Loucy (cell line): ENCODE data around the gene MGAT4C.

ENCODE experiments used
- H2AFZ ChIP-seq: fragments of 200-600 bp; sonication (generic); 2 replicates; pipeline ENCODE4 v1.6.0; 2016; ENCODE audit warnings: antibody characterized with exemption, mild to moderate bottlenecking, low read length, moderate library complexity
- H3F3A ChIP-seq: fragments of 200-600 bp; 2 replicates; pipeline ENCODE4 v1.6.0; 2016; ENCODE audit warnings: antibody characterized with exemption, low read depth, mild to moderate bottlenecking
- H3K27me3 ChIP-seq: fragments of 200-600 bp; sonication (generic); 2 replicates; pipeline ENCODE4 v1.6.1; 2014; ENCODE audit warnings: low read length, mild to moderate bottlenecking; ENCODE audit not compliant: insufficient read depth, poor library complexity, severe bottlenecking
- H3K36me3 ChIP-seq: fragments of 200-600 bp; sonication (generic); 2 replicates; pipeline ENCODE4 v1.6.1; 2016; ENCODE audit warnings: low read length; ENCODE audit not compliant: insufficient read depth
- H3K4me1 ChIP-seq: fragments of 200-600 bp; sonication (generic); 2 replicates; pipeline ENCODE4 v1.5.1; 2014; ENCODE audit warnings: low read length, mild to moderate bottlenecking; ENCODE audit not compliant: insufficient read depth, poor library complexity, severe bottlenecking
- H3K4me2 ChIP-seq: fragments of 200-600 bp; sonication (generic); 2 replicates; pipeline ENCODE4 v1.6.0; 2014; ENCODE audit warnings: antibody characterized with exemption, low read length, low read depth, mild to moderate bottlenecking; ENCODE audit not compliant: poor library complexity, severe bottlenecking
- H3K4me3 ChIP-seq: fragments of 200-600 bp; sonication (generic); 2 replicates; pipeline ENCODE4 v1.5.1; 2014; ENCODE audit warnings: low read length, mild to moderate bottlenecking, mixed read lengths; ENCODE audit not compliant: poor library complexity, severe bottlenecking
- H3K79me2 ChIP-seq: fragments of 200-600 bp; sonication (generic); 2 replicates; pipeline ENCODE4 v1.6.1; 2014; ENCODE audit warnings: low read length; ENCODE audit not compliant: insufficient read depth
- H3K9ac ChIP-seq: fragments of 200-600 bp; sonication (generic); 2 replicates; pipeline ENCODE4 v1.6.0; 2014; ENCODE audit warnings: mild to moderate bottlenecking, low read depth, low read length, moderate library complexity; ENCODE audit not compliant: poor library complexity, severe bottlenecking
- H3K9me2 ChIP-seq: fragments of 200-600 bp; sonication (generic); replicated peaks from 2 replicates; pipeline ENCODE4 v1.6.1; 2016; ENCODE audit warnings: low read depth, low read length, mixed read lengths
- H3K9me3 ChIP-seq: fragments of 200-600 bp; sonication (generic); 2 replicates; pipeline ENCODE4 v1.6.1; 2014; ENCODE audit warnings: mild to moderate bottlenecking, antibody characterized with exemption, low read length, low read depth; ENCODE audit not compliant: insufficient read depth
- H4K20me1 ChIP-seq: fragments of 200-600 bp; sonication (generic); 2 replicates; pipeline ENCODE4 v1.6.0; 2014; ENCODE audit warnings: antibody characterized with exemption, low read length, mild to moderate bottlenecking; ENCODE audit not compliant: insufficient read depth, poor library complexity, severe bottlenecking
- EZH2phosphoT487 ChIP-seq: fragments of 200-600 bp; IDR thresholded peaks from 2 replicates; pipeline ENCODE4 v1.6.1; 2018; ENCODE audit warnings: antibody characterized with exemption, mild to moderate bottlenecking, moderate library complexity, borderline replicate concordance
- TF ChIP-seq, protein P1 (sequence below): fragments of 200-600 bp; sonication (generic); conservative IDR thresholded peaks from 2 replicates; pipeline ENCODE4 v1.5.1; 2014; ENCODE audit warnings: mild to moderate bottlenecking, antibody characterized with exemption, low read length

Gene MGAT4C

DNA sequence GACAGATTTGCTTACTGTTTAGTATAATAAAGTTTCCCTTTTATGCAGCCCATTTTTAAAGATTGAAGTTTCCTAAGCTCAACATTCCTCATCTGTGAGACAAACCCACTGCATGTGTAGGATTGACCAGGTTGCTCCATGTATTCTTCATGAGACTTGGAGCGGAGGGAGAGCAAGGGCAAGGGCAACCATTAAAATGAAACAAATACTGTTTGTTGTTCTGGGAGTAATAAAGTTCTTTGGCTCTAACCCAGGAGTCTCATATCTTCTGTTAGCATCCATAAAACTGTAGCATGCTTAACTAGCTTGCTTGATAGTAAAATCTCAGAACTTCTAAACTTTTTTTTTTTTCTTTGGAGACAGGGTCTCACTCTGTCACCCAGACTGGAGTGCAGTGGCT lies 307.9 kb downstream of the MGAT4C start:
- no peak for TF ChIP-seq EZH2phosphoT487
- TF ChIP-seq, protein P1, sequence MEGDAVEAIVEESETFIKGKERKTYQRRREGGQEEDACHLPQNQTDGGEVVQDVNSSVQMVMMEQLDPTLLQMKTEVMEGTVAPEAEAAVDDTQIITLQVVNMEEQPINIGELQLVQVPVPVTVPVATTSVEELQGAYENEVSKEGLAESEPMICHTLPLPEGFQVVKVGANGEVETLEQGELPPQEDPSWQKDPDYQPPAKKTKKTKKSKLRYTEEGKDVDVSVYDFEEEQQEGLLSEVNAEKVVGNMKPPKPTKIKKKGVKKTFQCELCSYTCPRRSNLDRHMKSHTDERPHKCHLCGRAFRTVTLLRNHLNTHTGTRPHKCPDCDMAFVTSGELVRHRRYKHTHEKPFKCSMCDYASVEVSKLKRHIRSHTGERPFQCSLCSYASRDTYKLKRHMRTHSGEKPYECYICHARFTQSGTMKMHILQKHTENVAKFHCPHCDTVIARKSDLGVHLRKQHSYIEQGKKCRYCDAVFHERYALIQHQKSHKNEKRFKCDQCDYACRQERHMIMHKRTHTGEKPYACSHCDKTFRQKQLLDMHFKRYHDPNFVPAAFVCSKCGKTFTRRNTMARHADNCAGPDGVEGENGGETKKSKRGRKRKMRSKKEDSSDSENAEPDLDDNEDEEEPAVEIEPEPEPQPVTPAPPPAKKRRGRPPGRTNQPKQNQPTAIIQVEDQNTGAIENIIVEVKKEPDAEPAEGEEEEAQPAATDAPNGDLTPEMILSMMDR: no peak
- H2AFZ ChIP-seq: no peak overlapping the region
- H3K4me3 ChIP-seq: no peak overlapping the region
- no peaks in the 10 kb centered on the region for H3K79me2 ChIP-seq
- H3K9ac ChIP-seq: no peak overlapping the region
- no peaks in the 10 kb centered on the region for H3K9me2 ChIP-seq
- H3K4me1 ChIP-seq: no peaks in the 10 kb centered on the region
- H3K27me3 ChIP-seq: no peaks in the 10 kb centered on the region
- H3K9me3 ChIP-seq: no peaks in the 10 kb centered on the region
- no peaks in the 10 kb centered on the region for H4K20me1 ChIP-seq
- H3K4me2 ChIP-seq: no peak overlapping the region
- no peaks in the 10 kb centered on the region for H3F3A ChIP-seq
- no peaks in the 10 kb centered on the region for H3K36me3 ChIP-seq

- Histone ChIP-seq H3K79me2 (no peaks in the 10 kb centered on the region), H3F3A (no peaks in the 10 kb centered on the region), H3K36me3 (no peaks in the 10 kb centered on the region), H3K9ac (no peak overlapping the region), H3K9me2 (no peaks in the 10 kb centered on the region), H3K4me1 (no peaks in the 10 kb centered on the region), H4K20me1 (no peaks in the 10 kb centered on the region), H3K9me3 (no peaks in the 10 kb centered on the region), H2AFZ (no peak overlapping the region; the same call in 1 of the 2 replicates), H3K4me2 (no peak overlapping the region), H3K4me3 (no peak overlapping the region), H3K27me3 (no peaks in the 10 kb centered on the region)
- TF ChIP-seq, protein P1: no peak
- TF ChIP-seq EZH2phosphoT487: no peak
These were observed 308.9 kb downstream of the MGAT4C start for GRCh38 chr12:85947286-85947685.

- H3K79me2 ChIP-seq: no peaks in the 10 kb centered on the region
- H3K9ac ChIP-seq: no peak overlapping the region
- no peaks in the 10 kb centered on the region for H3K4me1 ChIP-seq
- H3F3A ChIP-seq: no peaks in the 10 kb centered on the region
- H3K36me3 ChIP-seq: no peaks in the 10 kb centered on the region
- no peaks in the 10 kb centered on the region for H3K9me3 ChIP-seq
- no peaks in the 10 kb centered on the region for H3K27me3 ChIP-seq
- no peaks in the 10 kb centered on the region for H4K20me1 ChIP-seq
- no peak overlapping the region for H3K4me3 ChIP-seq
- H3K9me2 ChIP-seq: no peaks in the 10 kb centered on the region
- H3K4me2 ChIP-seq: no peak overlapping the region
- no peak overlapping the region for H2AFZ ChIP-seq
- no peak for TF ChIP-seq EZH2phosphoT487
- TF ChIP-seq, protein P1: no peak
These were observed 309.8 kb downstream of the MGAT4C start for GRCh38 chr12:85946375-85946774.
